Epithelial cell of alveolus of lung (primary cell): ENCODE measurements around the gene OR4S1. TPM values are rescaled to one million over a fixed set of nuclear protein-coding genes. Genes with fewer than 3 reads are reported as not detected.

Source experiments
- total RNA-seq: library from RNA; depleted of rRNA; stranded (reverse); fragments of >200 nt; gene quantifications from 2 replicates; pipeline ENCODE4 v1.2.1, GENCODE V29; 2015

OR4S1 gene
- not detected in 2 replicates for total RNA-seq

DNA sequence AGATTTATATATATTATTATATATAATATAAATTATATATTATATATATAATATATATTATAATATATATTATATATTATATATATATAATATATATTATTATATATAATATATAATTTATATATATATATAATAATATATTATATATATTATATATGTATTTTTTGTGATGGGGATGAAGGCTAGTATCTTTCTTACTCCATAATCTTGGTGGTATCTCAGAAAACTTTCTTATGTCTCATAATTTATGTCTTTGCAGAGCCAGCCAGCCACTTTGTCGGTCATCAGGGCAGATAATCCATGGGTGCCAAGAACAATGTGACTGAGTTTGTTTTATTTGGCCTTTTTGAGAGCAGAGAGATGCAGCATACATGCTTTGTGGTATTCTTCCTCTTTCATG is at the start of gene OR4S1:
Gene OR4S1, plus strand, starts transcription at position 301 of the 400 bp plus-strand sequence. Its CDS starts 0 bp downstream, at position 301.

GRCh38 chr11:48263423-48263911 is 42.6 kb upstream of the OR4S1 start, which contains the start of gene OR4X1:
Gene OR4X1, plus strand, starts transcription at chr11:48263861. Its CDS starts 0 bp downstream, at chr11:48263861.

GRCh38 chr11:48324620-48325019 is 18.6 kb downstream of the OR4S1 start, which contains the start of gene OR4C3:
Gene OR4C3, plus strand, starts transcription at chr11:48324920. Its CDS starts 102 bp downstream, at chr11:48325022.

Other genes starting within 250 kb of the OR4S1 start
- gene OR4B1, start 89.4 kb upstream of the OR4S1 start, total RNA-seq = not detected in 2 replicates
- not detected in 2 replicates for gene OR4X2, start 61.1 kb upstream of the OR4S1 start, total RNA-seq
- not detected in 2 replicates for gene OR4X1, start 42.4 kb upstream of the OR4S1 start, total RNA-seq
- gene OR4C3, start 18.7 kb downstream of the OR4S1 start, total RNA-seq = not detected in 2 replicates
- gene OR4C5, start 60.2 kb downstream of the OR4S1 start, total RNA-seq = not detected in 2 replicates
- not detected in 2 replicates for gene OR4A47, start 182.6 kb downstream of the OR4S1 start, total RNA-seq